ENCODE results near the gene CREBZF.
"Not testable (repeated sequence)": the region's sequence is repeated elsewhere in the genome, so short reads cannot be mapped to it uniquely, and the experiment has no call there.

The CREBZF gene

GRCh38 chr11:85670949-85671663 is 6.2 kb upstream of the CREBZF start:
- not testable (repeated sequence) for DNase-seq (ENCODE audit: low read depth)

- DNase-seq (ENCODE audit: low read depth), result no peak
Measured at GRCh38 chr11:85668157-85668556, 3.2 kb upstream of the CREBZF start.

GRCh38 chr11:85666687-85667086 is 1.8 kb upstream of the CREBZF start:
- no peak for DNase-seq (ENCODE audit: low read depth)

- no peak for DNase-seq (ENCODE audit: low read depth)
Measured at GRCh38 chr11:85665733-85666132, 804 bp upstream of the CREBZF start.

GRCh38 chr11:85663753-85664614 is 945 bp downstream of the CREBZF start:
- no peak for DNase-seq (ENCODE audit: low read depth)

- DNase-seq (ENCODE audit: low read depth), result no peak
Measured at GRCh38 chr11:85663080-85663752, 1.7 kb downstream of the CREBZF start.

GRCh38 chr11:85661972-85662664 is 2.8 kb downstream of the CREBZF start:
- no peak for DNase-seq (ENCODE audit: low read depth)

GRCh38 chr11:85658180-85658579 is 6.7 kb downstream of the CREBZF start:
- DNase-seq (ENCODE audit: low read depth), result no peak

GRCh38 chr11:85656777-85657176 is 8.2 kb downstream of the CREBZF start:
- no peak for DNase-seq (ENCODE audit: low read depth)

- DNase-seq (ENCODE audit: low read depth), result not testable (repeated sequence)
Measured at GRCh38 chr11:85654343-85654742, 10.6 kb downstream of the CREBZF start.

- no peak for DNase-seq (ENCODE audit: low read depth)
Measured at GRCh38 chr11:85652786-85653447, 12.0 kb downstream of the CREBZF start.

GRCh38 chr11:85651118-85651517 is 13.8 kb downstream of the CREBZF start:
- no peak for DNase-seq (ENCODE audit: low read depth)

- no peak for DNase-seq (ENCODE audit: low read depth)
Measured at GRCh38 chr11:85647604-85648299, 17.2 kb downstream of the CREBZF start, which contains the start of gene TMEM126A. Gene TMEM126A, plus strand, starts transcription at chr11:85647967. Its CDS starts 2,289 bp downstream, at chr11:85650256.

GRCh38 chr11:85647078-85647477 is 17.9 kb downstream of the CREBZF start:
- no peak for DNase-seq (ENCODE audit: low read depth)

GRCh38 chr11:85643191-85643614 is 21.7 kb downstream of the CREBZF start:
- DNase-seq (ENCODE audit: low read depth), result no peak

- no peak for DNase-seq (ENCODE audit: low read depth)
Measured at GRCh38 chr11:85634747-85635146, 30.2 kb downstream of the CREBZF start.

- no peak for DNase-seq (ENCODE audit: low read depth)
Measured at GRCh38 chr11:85628771-85629341, 36.1 kb downstream of the CREBZF start.

GRCh38 chr11:85627998-85628770 is 36.7 kb downstream of the CREBZF start, which contains the start of gene TMEM126B:
Gene TMEM126B, plus strand, starts transcription at chr11:85628593. Its CDS starts 15 bp downstream, at chr11:85628608.
- peak; percentile 94 for DNase-seq (ENCODE audit: low read depth)

GRCh38 chr11:85627332-85627997 is 37.5 kb downstream of the CREBZF start, which contains the start of gene DLG2:
Gene DLG2, minus strand, starts transcription at chr11:85627344.
- no peak for DNase-seq (ENCODE audit: low read depth)

Measured in GM04504 (cell line).